Measurements from ENCODE around the gene GPC4. TPM values are rescaled to one million over a fixed set of nuclear protein-coding genes. Genes with fewer than 3 reads are reported as not detected.

The GPC4 gene
- total RNA-seq, 2 donors from 2014 or later: not detected

DNA sequence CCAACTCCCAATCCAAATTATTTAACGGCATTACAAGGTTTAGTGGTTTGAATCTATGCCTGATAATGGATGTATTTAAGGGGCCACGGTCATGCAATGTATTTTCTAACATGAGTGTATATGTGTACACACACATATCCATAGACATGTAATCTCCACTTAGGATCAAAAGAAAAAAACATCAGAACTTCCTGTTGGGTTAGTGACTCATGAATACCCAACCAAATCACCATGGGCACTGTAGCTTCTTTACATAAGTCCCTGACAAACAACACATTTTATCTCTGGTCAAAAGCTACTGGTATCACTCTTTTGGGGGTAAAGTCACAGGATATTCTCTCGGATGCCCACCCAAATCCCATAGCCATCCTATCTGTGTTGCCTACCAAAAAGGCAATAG is 160.6 kb downstream of the GPC4 start:
- Mint-ChIP-seq H3K4me3 (no peak overlapping the region), H3K36me3 (ENCODE audit: low read depth) (peaks cover 3% of the 10 kb centered on the region), H3K27ac (no peak overlapping the region), H3K27me3 (no peaks in the 10 kb centered on the region), H3K4me1 (no peaks in the 10 kb centered on the region)
- ATAC-seq: no peak
- no peaks in the 10 kb centered on the region for H3K9me3 ChIP-seq (ENCODE audit: control insufficient read depth, low read length, poor library complexity, severe bottlenecking)
- DNase-seq: no peak

DNA sequence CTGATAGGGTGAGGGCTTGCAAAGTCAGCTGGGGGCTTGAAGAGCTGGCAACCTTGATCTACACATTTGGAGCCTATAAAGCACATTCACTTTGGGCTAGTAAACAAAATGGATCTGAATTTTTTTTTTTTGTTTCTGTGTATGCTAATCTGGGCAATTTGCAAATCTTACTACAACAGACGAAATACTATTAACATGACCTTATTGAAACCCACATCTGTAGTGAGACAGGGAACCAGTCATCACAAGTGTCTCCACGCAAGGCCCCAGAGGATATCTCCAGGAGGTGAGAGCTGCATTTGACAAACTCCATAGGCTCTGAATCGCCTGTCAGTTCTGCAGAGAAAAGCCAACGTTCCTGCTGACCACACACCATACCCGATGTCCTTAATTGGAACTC is 164.1 kb downstream of the GPC4 start:
- H3K4me3 Mint-ChIP-seq: no peak overlapping the region
- peaks cover 3% of the 10 kb centered on the region for H3K36me3 Mint-ChIP-seq (ENCODE audit: low read depth)
- ATAC-seq (no peak), DNase-seq (no peak)
- H3K4me1 Mint-ChIP-seq: no peaks in the 10 kb centered on the region
- no peak overlapping the region for H3K27ac Mint-ChIP-seq
- H3K9me3 ChIP-seq (ENCODE audit: control insufficient read depth, low read length, poor library complexity, severe bottlenecking): no peaks in the 10 kb centered on the region
- no peaks in the 10 kb centered on the region for H3K27me3 Mint-ChIP-seq

DNA sequence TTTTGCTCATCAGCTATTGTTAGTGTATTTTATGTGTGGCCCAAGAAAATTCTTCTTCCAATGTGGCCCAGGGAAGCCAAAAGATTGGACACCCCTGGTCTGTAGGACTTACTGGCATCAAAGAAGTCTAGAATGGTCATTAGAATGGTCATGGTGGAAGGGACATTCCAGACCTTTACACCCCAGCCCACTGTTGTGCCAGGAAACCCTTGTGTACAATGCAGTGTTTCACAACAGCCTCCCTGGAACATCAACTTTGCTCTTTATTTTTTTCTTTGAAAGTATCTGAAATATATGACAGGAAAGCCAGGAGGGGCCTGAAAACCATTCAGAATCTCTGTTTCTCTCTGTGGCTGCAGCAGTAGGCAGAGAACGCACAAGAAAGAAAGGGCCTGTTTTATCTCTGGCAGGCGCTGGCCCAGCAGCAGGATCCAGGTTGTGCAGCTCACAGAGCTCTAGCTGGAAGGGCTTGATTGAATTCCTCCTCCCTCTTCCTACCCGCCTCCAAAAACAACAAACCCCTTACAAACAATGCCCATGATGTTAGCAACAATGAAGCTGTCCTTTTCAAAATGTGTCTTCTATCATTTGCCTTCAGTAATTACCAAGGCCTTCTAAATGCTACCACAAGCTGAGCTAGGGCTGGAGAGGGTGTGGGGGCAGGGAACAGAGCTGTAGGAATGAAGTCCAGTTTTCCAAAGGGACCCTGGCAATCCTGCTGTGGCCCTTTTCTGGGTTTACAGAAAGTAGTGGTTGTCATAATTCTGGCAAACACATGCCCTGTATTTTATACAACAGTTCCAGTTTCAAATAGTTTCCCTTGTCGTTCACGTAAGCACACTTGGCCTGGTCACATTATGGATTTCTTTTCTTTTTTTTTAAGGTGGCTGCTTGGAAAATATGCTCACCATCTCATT is 164.8 kb downstream of the GPC4 start:
- no peak overlapping the region for H3K27ac Mint-ChIP-seq
- DNase-seq (no peak), ATAC-seq (no peak)
- no peak overlapping the region for H3K4me3 Mint-ChIP-seq
- no peaks in the 10 kb centered on the region for H3K9me3 ChIP-seq (ENCODE audit: control insufficient read depth, low read length, poor library complexity, severe bottlenecking)
- peaks cover 3% of the 10 kb centered on the region for H3K36me3 Mint-ChIP-seq (ENCODE audit: low read depth)
- no peaks in the 10 kb centered on the region for H3K4me1 Mint-ChIP-seq
- no peaks in the 10 kb centered on the region for H3K27me3 Mint-ChIP-seq

Other genes starting within 250 kb of the GPC4 start
- not detected for gene TFDP3, start 197.1 kb downstream of the GPC4 start, total RNA-seq

Data from T-helper 17 cell (primary cell).